Measurements from ENCODE around the gene CHODL.

CHODL gene

DNA sequence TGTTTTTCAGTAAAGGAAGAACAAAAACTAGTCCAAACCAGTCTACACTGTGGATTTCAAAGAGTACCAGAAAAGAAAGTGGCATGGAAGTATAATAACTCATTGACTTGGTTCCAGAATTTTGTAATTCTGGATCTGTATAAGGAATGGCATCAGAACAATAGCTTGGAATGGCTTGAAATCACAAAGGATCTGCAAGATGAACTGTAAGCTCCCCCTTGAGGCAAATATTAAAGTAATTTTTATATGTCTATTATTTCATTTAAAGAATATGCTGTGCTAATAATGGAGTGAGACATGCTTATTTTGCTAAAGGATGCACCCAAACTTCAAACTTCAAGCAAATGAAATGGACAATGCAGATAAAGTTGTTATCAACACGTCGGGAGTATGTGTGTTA, 21.3 kb downstream of the CHODL start:
- H3K4me3 Mint-ChIP-seq = no peak overlapping the region
- no peaks in the 10 kb centered on the region for H3K27me3 Mint-ChIP-seq
- H3K4me1 Mint-ChIP-seq (ENCODE audit: low read depth) = no peaks in the 10 kb centered on the region
- H3K9me3 Mint-ChIP-seq = no peaks in the 10 kb centered on the region
- DNase-seq = no peak
- H3K36me3 Mint-ChIP-seq (ENCODE audit: low read depth) = no peaks in the 10 kb centered on the region
- no peak overlapping the region for H3K27ac Mint-ChIP-seq

DNA sequence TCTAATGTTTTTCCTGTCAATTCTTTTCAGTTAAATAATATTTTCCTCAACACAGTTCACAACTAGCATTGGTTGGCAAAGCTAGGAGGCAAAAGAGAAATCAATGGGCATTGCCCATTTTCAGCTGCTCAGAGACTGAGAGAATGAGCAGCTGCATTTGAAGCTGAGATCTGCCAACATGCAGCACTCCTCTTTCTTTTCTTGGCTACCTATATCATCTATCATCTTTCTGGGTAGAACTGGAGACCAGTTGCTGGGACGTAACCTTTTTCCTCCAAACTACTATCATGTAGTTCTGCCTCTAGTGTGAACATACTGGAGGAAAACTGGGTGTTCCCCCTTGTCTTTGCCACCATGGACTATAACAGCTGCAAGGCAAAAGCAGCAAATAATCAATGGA, 22.9 kb downstream of the CHODL start:
- no peaks in the 10 kb centered on the region for H3K36me3 Mint-ChIP-seq (ENCODE audit: low read depth)
- no peaks in the 10 kb centered on the region for H3K27me3 Mint-ChIP-seq

GRCh38 chr21:18268906-18269305, 24.3 kb downstream of the CHODL start:
- H3K27me3 Mint-ChIP-seq = no peaks in the 10 kb centered on the region
- no peaks in the 10 kb centered on the region for H3K36me3 Mint-ChIP-seq (ENCODE audit: low read depth)
- H3K4me3 Mint-ChIP-seq = no peak overlapping the region
- no peak overlapping the region for H3K27ac Mint-ChIP-seq
- H3K4me1 Mint-ChIP-seq (ENCODE audit: low read depth) = no peaks in the 10 kb centered on the region
- DNase-seq = no peak
- no peaks in the 10 kb centered on the region for H3K9me3 Mint-ChIP-seq

More for the DNA sequence above, 22.9 kb downstream of the CHODL start:
- DNase-seq = no peak
- H3K4me3 Mint-ChIP-seq = no peak overlapping the region
- no peaks in the 10 kb centered on the region for H3K4me1 Mint-ChIP-seq (ENCODE audit: low read depth)
- no peaks in the 10 kb centered on the region for H3K9me3 Mint-ChIP-seq
- H3K27ac Mint-ChIP-seq = no peak overlapping the region

GRCh38 chr21:18269856-18270255, 25.2 kb downstream of the CHODL start:
- no peak overlapping the region for H3K4me3 Mint-ChIP-seq
- no peaks in the 10 kb centered on the region for H3K4me1 Mint-ChIP-seq (ENCODE audit: low read depth)
- DNase-seq = no peak
- H3K27me3 Mint-ChIP-seq = no peaks in the 10 kb centered on the region
- H3K36me3 Mint-ChIP-seq (ENCODE audit: low read depth) = no peaks in the 10 kb centered on the region
- no peaks in the 10 kb centered on the region for H3K9me3 Mint-ChIP-seq
- H3K27ac Mint-ChIP-seq = no peak overlapping the region

DNA sequence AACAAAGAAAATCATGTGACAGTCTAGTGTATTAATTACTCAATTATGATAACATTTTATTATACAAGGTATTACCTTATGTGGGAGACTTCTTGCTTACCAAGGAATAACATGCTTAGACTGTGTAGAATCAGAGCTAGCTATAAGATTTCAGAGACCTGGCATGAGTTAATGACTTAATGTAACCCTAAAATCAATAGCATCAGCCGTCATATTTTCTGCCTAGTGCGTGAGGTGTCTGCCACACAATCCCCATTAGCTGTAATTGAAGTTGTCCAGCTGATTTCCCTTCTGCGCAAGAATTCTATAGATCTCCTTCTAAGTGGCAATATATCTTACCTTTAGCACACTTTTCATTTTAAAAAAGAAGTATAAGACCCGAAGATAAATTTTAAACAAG, 28.8 kb downstream of the CHODL start:
- no peaks in the 10 kb centered on the region for H3K36me3 Mint-ChIP-seq (ENCODE audit: low read depth)
- no peaks in the 10 kb centered on the region for H3K9me3 Mint-ChIP-seq
- no peaks in the 10 kb centered on the region for H3K4me1 Mint-ChIP-seq (ENCODE audit: low read depth)
- no peak overlapping the region for H3K27ac Mint-ChIP-seq
- H3K4me3 Mint-ChIP-seq = no peak overlapping the region
- H3K27me3 Mint-ChIP-seq = no peaks in the 10 kb centered on the region
- DNase-seq = no peak

- Mint-ChIP-seq H3K27me3 (no peaks in the 10 kb centered on the region), H3K4me3 (no peak overlapping the region), H3K9me3 (no peaks in the 10 kb centered on the region), H3K4me1 (ENCODE audit: low read depth) (no peaks in the 10 kb centered on the region), H3K36me3 (ENCODE audit: low read depth) (no peaks in the 10 kb centered on the region), H3K27ac (no peak overlapping the region)
- no peak for DNase-seq
These were observed 29.7 kb downstream of the CHODL start for GRCh38 chr21:18274370-18274769.

DNA sequence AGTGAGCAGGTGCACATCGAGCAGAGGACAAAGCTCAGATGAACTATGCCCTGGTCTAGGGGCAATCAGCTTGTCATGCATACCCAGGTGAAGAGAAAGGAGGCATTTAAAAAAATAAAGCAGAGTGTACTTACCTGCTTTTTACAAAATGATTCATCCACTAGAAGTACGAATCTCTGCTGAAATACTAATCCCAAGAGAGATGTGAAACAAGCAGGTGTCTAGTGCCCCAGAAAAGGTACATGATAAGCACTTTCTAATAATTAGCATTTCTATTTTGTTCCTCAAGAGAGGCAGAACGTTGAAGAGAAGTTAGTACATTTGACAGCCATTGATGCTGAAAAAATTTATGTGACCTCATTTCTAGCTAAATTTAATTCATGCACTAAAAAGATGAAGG, 31.1 kb downstream of the CHODL start:
- no peaks in the 10 kb centered on the region for H3K4me1 Mint-ChIP-seq (ENCODE audit: low read depth)
- no peaks in the 10 kb centered on the region for H3K9me3 Mint-ChIP-seq
- no peak overlapping the region for H3K27ac Mint-ChIP-seq
- H3K4me3 Mint-ChIP-seq = no peak overlapping the region
- H3K27me3 Mint-ChIP-seq = no peaks in the 10 kb centered on the region
- H3K36me3 Mint-ChIP-seq (ENCODE audit: low read depth) = no peaks in the 10 kb centered on the region
- DNase-seq = no peak

GRCh38 chr21:18285379-18285778, 40.7 kb downstream of the CHODL start:
- no peak overlapping the region for H3K27ac Mint-ChIP-seq
- H3K36me3 Mint-ChIP-seq (ENCODE audit: low read depth) = no peaks in the 10 kb centered on the region
- H3K4me1 Mint-ChIP-seq (ENCODE audit: low read depth) = no peaks in the 10 kb centered on the region
- no peak overlapping the region for H3K4me3 Mint-ChIP-seq
- H3K9me3 Mint-ChIP-seq = no peaks in the 10 kb centered on the region
- no peaks in the 10 kb centered on the region for H3K27me3 Mint-ChIP-seq
- no peak for DNase-seq

- no peaks in the 10 kb centered on the region for H3K9me3 Mint-ChIP-seq
- H3K27ac Mint-ChIP-seq = no peak overlapping the region
- no peak for DNase-seq
- H3K4me3 Mint-ChIP-seq = no peak overlapping the region
- no peaks in the 10 kb centered on the region for H3K4me1 Mint-ChIP-seq (ENCODE audit: low read depth)
- no peaks in the 10 kb centered on the region for H3K36me3 Mint-ChIP-seq (ENCODE audit: low read depth)
- no peaks in the 10 kb centered on the region for H3K27me3 Mint-ChIP-seq
These were observed 45.2 kb downstream of the CHODL start for GRCh38 chr21:18289876-18290275.

- no peaks in the 10 kb centered on the region for H3K27me3 Mint-ChIP-seq
- no peak for DNase-seq
- H3K4me1 Mint-ChIP-seq (ENCODE audit: low read depth) = peaks cover 4% of the 10 kb centered on the region
- no peaks in the 10 kb centered on the region for H3K36me3 Mint-ChIP-seq (ENCODE audit: low read depth)
- no peak overlapping the region for H3K27ac Mint-ChIP-seq
- H3K4me3 Mint-ChIP-seq = no peak overlapping the region
- H3K9me3 Mint-ChIP-seq = no peaks in the 10 kb centered on the region
These were observed 49.5 kb downstream of the CHODL start for GRCh38 chr21:18294100-18294499.

GRCh38 chr21:18298228-18298627, 53.6 kb downstream of the CHODL start:
- no peak for DNase-seq
- H3K4me1 Mint-ChIP-seq (ENCODE audit: low read depth) = peaks cover 4% of the 10 kb centered on the region
- no peaks in the 10 kb centered on the region for H3K36me3 Mint-ChIP-seq (ENCODE audit: low read depth)
- H3K4me3 Mint-ChIP-seq = no peak overlapping the region
- no peak overlapping the region for H3K27ac Mint-ChIP-seq
- H3K27me3 Mint-ChIP-seq = no peaks in the 10 kb centered on the region
- H3K9me3 Mint-ChIP-seq = no peaks in the 10 kb centered on the region

All from activated T-cell treated with anti-CD3 and anti-CD28 coated beads, Interleukin-2, amount 50 U/mL, for 24 hours (primary cell).